Activated CD8-positive, alpha-beta T cell treated with anti-CD3 and anti-CD28 coated beads for 36 hours (primary cell): Measurements from ENCODE around the gene KCNQ1OT1. TPM values are rescaled to one million over a fixed set of nuclear protein-coding genes. Genes with fewer than 3 reads are reported as not detected.

ENCODE experiments used
- ATAC-seq: fragments of 200-7000 bp; cut with Tn5 transposase; one replicate; pipeline ENCODE4 v1.10.0; 2021; ENCODE audit warnings: mild to moderate bottlenecking, moderate library complexity
- CTCF ChIA-PET: fragments of 350-600 bp; sonication (Branson Sonifier 250); formaldehyde crosslinking; loops from one replicate; lab custom pipeline; 2021; ENCODE audit warnings: antibody characterized with exemption; lab: Charles Lee
- POLR2A ChIA-PET: fragments of 350-600 bp; sonication (Branson Sonifier 250); formaldehyde crosslinking; loops from one replicate; lab custom pipeline; 2021; ENCODE audit warnings: antibody characterized with exemption; lab: Charles Lee
- DNase-seq: peaks from one replicate; pipeline ENCODE4 v3.0.0-alpha.2; 2020
- H3K27ac Mint-ChIP-seq: one replicate; pipeline ENCODE4 v1.8.0; 2021; ENCODE audit warnings: mild to moderate bottlenecking, mixed read lengths
- H3K27me3 Mint-ChIP-seq: one replicate; pipeline ENCODE4 v1.8.0; 2021; ENCODE audit warnings: mixed read lengths
- H3K36me3 Mint-ChIP-seq: one replicate; pipeline ENCODE4 v1.8.0; 2021; ENCODE audit warnings: low read depth, mixed read lengths
- H3K4me1 Mint-ChIP-seq: one replicate; pipeline ENCODE4 v1.8.0; 2021; ENCODE audit warnings: low read depth, mixed read lengths
- H3K4me3 Mint-ChIP-seq: one replicate; pipeline ENCODE4 v1.8.0; 2021; ENCODE audit warnings: mild to moderate bottlenecking, moderate library complexity, mixed read lengths
- H3K9me3 Mint-ChIP-seq: one replicate; pipeline ENCODE4 v1.8.0; 2021; ENCODE audit warnings: mixed read lengths
- CTCF ChIP-seq: fragments of 200-600 bp; IDR thresholded peaks from one replicate; pipeline ENCODE4 v1.8.0; 2022; ENCODE audit warnings: antibody characterized with exemption, mild to moderate bottlenecking
- intact Hi-C: fragments of 100-400 bp; cut with micrococcal nuclease; formaldehyde crosslinking; loops from one replicate; pipeline ENCODE4 v1.10.0; 2022
- total RNA-seq, 2 experiments: library from RNA; stranded (reverse); gene quantifications; one replicate each; pipeline ENCODE4 v1.2.3, GENCODE V29; 2021

Gene KCNQ1OT1
- total RNA-seq, 2 experiments from 2014 or later, result 0.22 to 0.23 TPM

DNA sequence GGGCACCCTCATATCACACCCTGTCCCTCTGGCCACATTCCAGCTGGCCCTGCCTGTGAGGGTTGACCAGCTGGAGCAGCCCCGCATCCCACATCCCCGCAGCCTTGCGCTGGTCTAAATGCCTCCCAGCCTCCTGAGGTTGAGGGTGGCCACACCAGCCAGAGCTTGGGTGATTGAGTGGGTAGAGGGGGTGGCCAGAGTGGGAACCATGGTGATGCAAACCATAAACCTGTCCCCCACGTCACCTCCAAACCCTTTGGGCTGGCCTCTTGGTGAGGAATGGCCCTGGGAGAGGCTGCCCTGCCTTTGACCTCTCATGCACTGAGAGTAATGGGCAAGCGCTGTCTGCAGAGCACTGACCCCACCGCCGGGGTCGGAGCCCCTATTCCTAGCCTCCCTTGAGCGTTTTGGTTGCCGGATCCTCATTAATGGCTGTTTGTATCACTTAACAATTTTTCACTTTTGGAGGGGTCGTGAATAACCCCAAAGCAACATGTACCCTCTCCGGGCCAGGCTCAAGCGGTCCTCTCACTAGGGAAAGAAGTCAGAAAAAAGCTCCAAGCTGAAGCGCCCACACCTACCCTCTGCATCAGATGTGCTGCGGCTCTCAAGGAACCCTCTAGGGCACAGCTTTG is 16.0 kb upstream of the KCNQ1OT1 start:
- CTCF ChIA-PET, result no interaction called here
- H3K9me3 Mint-ChIP-seq, result no peaks in the 10 kb centered on the region
- H3K27ac Mint-ChIP-seq, result no peak overlapping the region
- no peak for ATAC-seq
- intact Hi-C loops, result no loop called here
- no peak overlapping the region for H3K4me3 Mint-ChIP-seq
- POLR2A ChIA-PET, result no interaction called here
- no peak for DNase-seq
- no peaks in the 10 kb centered on the region for H3K4me1 Mint-ChIP-seq
- no peak for TF ChIP-seq CTCF
- H3K36me3 Mint-ChIP-seq, result no peaks in the 10 kb centered on the region
- H3K27me3 Mint-ChIP-seq, result no peaks in the 10 kb centered on the region

- ATAC-seq, result no peak
- ChIA-PET CTCF (no interaction called here), POLR2A (no interaction called here)
- H3K27ac Mint-ChIP-seq, result no peak overlapping the region
- TF ChIP-seq CTCF, result no peak
- peaks cover 6% of the 10 kb centered on the region for H3K9me3 Mint-ChIP-seq
- intact Hi-C loops, result no loop called here
- no peak overlapping the region for H3K4me3 Mint-ChIP-seq
- DNase-seq, result no peak
- H3K4me1 Mint-ChIP-seq, result no peaks in the 10 kb centered on the region
- H3K36me3 Mint-ChIP-seq, result peaks cover 3% of the 10 kb centered on the region
- H3K27me3 Mint-ChIP-seq, result no peaks in the 10 kb centered on the region
These were observed 15.1 kb upstream of the KCNQ1OT1 start for GRCh38 chr11:2714871-2715270.

DNA sequence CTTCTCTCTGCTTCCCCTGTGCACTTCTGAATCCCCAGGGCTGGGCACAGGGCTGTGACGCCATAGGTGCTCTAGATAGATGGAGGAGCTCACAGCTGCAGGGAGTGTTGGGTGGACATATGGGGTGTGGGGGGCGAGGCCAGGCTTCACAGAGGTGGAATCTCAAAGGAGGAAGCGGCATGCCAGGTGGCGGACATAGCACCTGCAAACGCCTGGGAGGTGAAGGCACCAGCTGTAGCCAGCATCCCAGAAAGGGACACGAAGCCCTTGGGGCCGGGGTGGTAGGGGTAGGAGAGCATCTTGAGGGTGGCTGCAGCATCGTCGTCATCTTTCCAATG is 14.6 kb upstream of the KCNQ1OT1 start:
- no peak for TF ChIP-seq CTCF
- ATAC-seq (no peak), DNase-seq (no peak)
- CTCF ChIA-PET, result interaction anchor here (0.9 kb wide), 1 partner anchor 294 kb away, joined by 3 read pairs; no protein-coding TSS in a partner anchor
- peaks cover 7% of the 10 kb centered on the region for H3K36me3 Mint-ChIP-seq
- peaks cover 11% of the 10 kb centered on the region for H3K9me3 Mint-ChIP-seq
- H3K4me1 Mint-ChIP-seq, result no peaks in the 10 kb centered on the region
- H3K4me3 Mint-ChIP-seq, result no peak overlapping the region
- POLR2A ChIA-PET, result no interaction called here
- H3K27me3 Mint-ChIP-seq, result no peaks in the 10 kb centered on the region
- H3K27ac Mint-ChIP-seq, result no peak overlapping the region
- intact Hi-C loops, result no loop called here

DNA sequence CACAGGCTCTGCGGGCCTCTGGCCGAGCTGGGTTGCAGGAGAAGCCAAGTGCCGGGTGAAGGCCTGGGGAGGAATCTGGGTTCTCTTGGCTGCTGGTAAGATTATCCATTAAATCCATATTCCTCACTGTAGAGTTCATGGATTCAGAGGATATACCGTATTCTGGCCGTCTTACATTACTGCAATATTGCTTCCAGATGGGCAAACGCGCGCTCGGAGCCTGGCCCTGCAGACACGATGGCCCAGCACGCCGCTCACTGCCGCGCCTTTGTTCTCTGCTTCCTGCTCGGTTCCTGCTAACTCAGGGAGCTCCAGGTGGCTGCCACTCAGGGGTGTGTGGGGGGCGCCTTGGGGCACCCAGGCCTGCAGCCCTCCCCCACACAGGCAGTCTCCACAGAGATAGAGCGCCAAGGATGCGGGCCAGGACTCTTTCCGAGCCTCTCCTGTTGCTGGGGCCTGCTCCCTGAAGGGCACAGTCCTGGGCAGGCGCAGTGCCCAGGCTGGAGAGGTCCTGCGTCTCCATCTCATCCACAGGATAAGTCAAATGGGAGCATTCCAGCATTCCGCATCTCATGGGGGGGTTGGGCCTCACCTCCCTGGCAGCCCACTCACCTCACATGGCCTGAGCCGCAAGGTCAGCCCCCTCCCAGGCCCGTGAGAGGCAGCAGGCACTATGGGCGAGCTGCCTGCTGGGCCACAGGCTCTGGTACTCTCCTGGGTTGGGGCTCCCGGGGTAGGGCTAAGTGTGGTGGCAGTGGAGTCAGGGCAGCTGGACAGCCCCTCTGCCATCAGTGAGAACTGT is 14.1 kb upstream of the KCNQ1OT1 start:
- no peak for TF ChIP-seq CTCF
- DNase-seq (no peak), ATAC-seq (no peak)
- Mint-ChIP-seq H3K27ac (no peak overlapping the region), H3K4me3 (no peak overlapping the region), H3K9me3 (peaks cover 12% of the 10 kb centered on the region), H3K4me1 (no peaks in the 10 kb centered on the region), H3K27me3 (no peaks in the 10 kb centered on the region), H3K36me3 (peaks cover 9% of the 10 kb centered on the region)
- CTCF ChIA-PET, result interaction anchor here (0.9 kb wide), 1 partner anchor 293 kb away, joined by 3 read pairs; no protein-coding TSS in a partner anchor
- POLR2A ChIA-PET, result no interaction called here
- intact Hi-C loops, result no loop called here

- Mint-ChIP-seq H3K4me1 (no peaks in the 10 kb centered on the region), H3K9me3 (peaks cover 12% of the 10 kb centered on the region), H3K36me3 (peaks cover 9% of the 10 kb centered on the region), H3K4me3 (no peak overlapping the region), H3K27ac (no peak overlapping the region), H3K27me3 (no peaks in the 10 kb centered on the region)
- DNase-seq (no peak), ATAC-seq (no peak)
- ChIA-PET CTCF (interaction anchor here (1.1 kb wide), 1 partner anchor 181 kb away, joined by 3 read pairs; no protein-coding TSS in a partner anchor), POLR2A (no interaction called here)
- TF ChIP-seq CTCF, result no peak
- intact Hi-C loops, result no loop called here
These were observed 13.3 kb upstream of the KCNQ1OT1 start for GRCh38 chr11:2713094-2713493.
